ENCODE measurements around the gene GIPR.

DNA sequence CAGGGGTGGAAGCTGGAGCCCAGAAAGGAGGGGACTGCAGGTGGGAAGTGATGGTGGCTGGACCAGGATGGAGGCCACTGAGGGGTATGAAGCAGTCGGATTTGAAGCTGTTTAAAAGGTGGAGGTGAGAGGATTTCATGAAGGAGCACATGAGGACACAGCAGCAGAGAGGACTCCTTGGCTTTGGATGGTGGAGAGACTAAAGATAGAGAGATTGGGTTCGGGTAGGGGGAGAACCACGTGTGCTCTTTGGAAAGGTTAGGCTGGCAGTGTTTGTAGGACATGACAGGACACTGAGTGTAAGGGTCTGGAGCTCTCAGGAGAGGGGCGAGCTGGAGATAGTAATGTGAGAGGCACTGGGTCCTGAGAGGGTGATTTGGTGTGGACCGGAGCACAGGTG lies 14.9 kb downstream of the GIPR start:
- TF ChIP-seq, protein P1, sequence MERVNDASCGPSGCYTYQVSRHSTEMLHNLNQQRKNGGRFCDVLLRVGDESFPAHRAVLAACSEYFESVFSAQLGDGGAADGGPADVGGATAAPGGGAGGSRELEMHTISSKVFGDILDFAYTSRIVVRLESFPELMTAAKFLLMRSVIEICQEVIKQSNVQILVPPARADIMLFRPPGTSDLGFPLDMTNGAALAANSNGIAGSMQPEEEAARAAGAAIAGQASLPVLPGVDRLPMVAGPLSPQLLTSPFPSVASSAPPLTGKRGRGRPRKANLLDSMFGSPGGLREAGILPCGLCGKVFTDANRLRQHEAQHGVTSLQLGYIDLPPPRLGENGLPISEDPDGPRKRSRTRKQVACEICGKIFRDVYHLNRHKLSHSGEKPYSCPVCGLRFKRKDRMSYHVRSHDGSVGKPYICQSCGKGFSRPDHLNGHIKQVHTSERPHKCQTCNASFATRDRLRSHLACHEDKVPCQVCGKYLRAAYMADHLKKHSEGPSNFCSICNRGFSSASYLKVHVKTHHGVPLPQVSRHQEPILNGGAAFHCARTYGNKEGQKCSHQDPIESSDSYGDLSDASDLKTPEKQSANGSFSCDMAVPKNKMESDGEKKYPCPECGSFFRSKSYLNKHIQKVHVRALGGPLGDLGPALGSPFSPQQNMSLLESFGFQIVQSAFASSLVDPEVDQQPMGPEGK (CRISPR knock-in tag; IDR thresholded peaks at IDR 0.05; ENCODE audit: borderline replicate concordance): no peak
- TF ChIP-seq ZFP3 (CRISPR knock-in tag; IDR thresholded peaks at IDR 0.05) (no peak), SNAI2 (CRISPR knock-in tag; IDR thresholded peaks at IDR 0.05) (no peak), ZNF8 (CRISPR knock-in tag; IDR thresholded peaks at IDR 0.05) (no peak), TSHZ2 (CRISPR knock-in tag; IDR thresholded peaks at IDR 0.05) (no peak), RARB (CRISPR knock-in tag; IDR thresholded peaks at IDR 0.05) (no peak), ZFP30 (CRISPR knock-in tag; IDR thresholded peaks at IDR 0.05) (no peak), TOX (CRISPR knock-in tag; IDR thresholded peaks at IDR 0.05; ENCODE audit: borderline replicate concordance) (no peak), CREB5 (CRISPR knock-in tag; IDR thresholded peaks at IDR 0.05; ENCODE audit: low read depth) (no peak), BACH2 (CRISPR knock-in tag; IDR thresholded peaks at IDR 0.05; ENCODE audit: borderline replicate concordance) (no peak)

Measured in SK-N-SH treated with all-trans-retinoic acid at 6 μM for 48 hours (cell line).